Keratinocyte (primary cell): ENCODE results near the gene CHN2. TPM values are rescaled to one million over a fixed set of nuclear protein-coding genes. Genes with fewer than 3 reads are reported as not detected.

ENCODE experiments used
- DNase-seq: peaks from one replicate; pipeline ENCODE4 v3.0.0-alpha.2; 2011; ENCODE audit warnings: low read depth, missing footprints, low spot score
- FAIRE-seq: peaks from 2 replicates; lab custom pipeline; 2011; peaks lifted over from hg19 to GRCh38; lab: Jason Lieb, UNC
- H2AFZ ChIP-seq: 2 replicates; pipeline ENCODE4 v1.6.0; 2012; ENCODE audit warnings: low read length, control low read depth, inconsistent platforms; ENCODE audit not compliant: control insufficient read depth
- H3K27ac ChIP-seq: 2 replicates; pipeline ENCODE4 v1.5.1; 2011; ENCODE audit warnings: low read length; ENCODE audit not compliant: control insufficient read depth, insufficient read depth
- H3K27me3 ChIP-seq: 3 replicates; pipeline ENCODE4 v1.6.0; 2011; ENCODE audit warnings: low read length; ENCODE audit not compliant: control insufficient read depth, insufficient read depth; ENCODE audit errors: extremely low read depth
- H3K36me3 ChIP-seq, 2 experiments: 2 replicates in 1 of 2; 3 replicates in 1 of 2; pipeline ENCODE4 v1.5.1; 2011; ENCODE audit warnings: low read length in 2 of 2, mild to moderate bottlenecking in 1 of 2; ENCODE audit not compliant: control insufficient read depth in 2 of 2, insufficient read depth in 2 of 2; ENCODE audit errors: extremely low read depth in 1 of 2
- H3K4me1 ChIP-seq: 3 replicates; pipeline ENCODE4 v1.5.1; 2011; ENCODE audit warnings: low read length; ENCODE audit not compliant: control insufficient read depth, insufficient read depth; ENCODE audit errors: extremely low read depth
- H3K4me2 ChIP-seq: 3 replicates; pipeline ENCODE4 v1.6.0; 2011; ENCODE audit warnings: low read depth, low read length; ENCODE audit not compliant: control insufficient read depth, insufficient read depth; ENCODE audit errors: extremely low read depth
- H3K4me3 ChIP-seq, 3 experiments: fragments of 200-600 bp in 1 of 3; sonication (generic) in 1 of 3; 2 replicates in 2 of 3; 3 replicates in 1 of 3; pipeline ENCODE4 v1.5.1; 2011 to 2016; ENCODE audit warnings: low read length in 3 of 3, mild to moderate bottlenecking in 3 of 3, control low read depth in 2 of 3, inconsistent platforms in 1 of 3, low read depth in 1 of 3, mixed read lengths in 1 of 3, mixed run types in 1 of 3, moderate library complexity in 1 of 3; ENCODE audit not compliant: control insufficient read depth in 2 of 3, insufficient read depth in 2 of 3; ENCODE audit errors: extremely low read depth in 1 of 3
- H3K79me2 ChIP-seq: 2 replicates; pipeline ENCODE4 v1.6.0; 2012; ENCODE audit warnings: low read length; ENCODE audit not compliant: control insufficient read depth, insufficient read depth
- H3K9ac ChIP-seq: 3 replicates; pipeline ENCODE4 v1.6.0; 2011; ENCODE audit warnings: low read length; ENCODE audit not compliant: control insufficient read depth, insufficient read depth; ENCODE audit errors: extremely low read depth
- H3K9me1 ChIP-seq: 3 replicates; pipeline ENCODE4 v1.6.0; 2011; ENCODE audit warnings: low read length; ENCODE audit not compliant: control insufficient read depth, insufficient read depth; ENCODE audit errors: extremely low read depth
- H3K9me3 ChIP-seq: 2 replicates; pipeline ENCODE4 v1.5.1; 2012; ENCODE audit warnings: low read depth, low read length; ENCODE audit not compliant: control insufficient read depth
- H4K20me1 ChIP-seq: 3 replicates; pipeline ENCODE4 v1.6.0; 2011; ENCODE audit warnings: low read length; ENCODE audit not compliant: control insufficient read depth, insufficient read depth; ENCODE audit errors: extremely low read depth
- CTCF ChIP-seq, 3 experiments: IDR thresholded peaks in 1 of 3; conservative IDR thresholded peaks in 1 of 3; optimal IDR thresholded peaks in 1 of 3; 2 replicates in 2 of 3; 3 replicates in 1 of 3; pipeline versions ENCODE3 to v1.5.1; 2011; ENCODE audit warnings: low read length in 3 of 3, mild to moderate bottlenecking in 3 of 3, moderate library complexity in 2 of 3, control low read depth in 1 of 3, inconsistent platforms in 1 of 3; ENCODE audit not compliant: insufficient read depth in 2 of 3; ENCODE audit errors: extremely low read depth in 1 of 3
- EZH2 ChIP-seq: IDR thresholded peaks from one replicate; pipeline ENCODE4 v1.6.1; 2012; ENCODE audit warnings: inconsistent platforms, mild to moderate bottlenecking, low read length, moderate library complexity
- dilution Hi-C: fragments of 300-500 bp; cut with MboI; formaldehyde crosslinking; loops from one replicate; pipeline ENCODE4 v1.7.0; 2020; ENCODE audit warnings: low sequenced_read_pairs; ENCODE audit not compliant: extremely low pct_ligation_motif_present
- polyA plus RNA-seq, 5 experiments: library from polyadenylated mRNA; depleted of rRNA in 3 of 5; stranded (reverse) in 3 of 5; stranded (forward) in 1 of 5; unstranded in 1 of 5; fragments of >200 nt; gene quantifications; 1 replicate in 1 of 5; 2 replicates in 3 of 5; 3 replicates in 1 of 5; pipeline versions ENCODE4 v1.2.1 to v1.2.3, GENCODE V29; 2011 to 2012; ENCODE audit warnings: missing spikeins in 2 of 5, low read depth in 1 of 5, low replicate concordance in 1 of 5

CHN2 gene
- polyA plus RNA-seq, 1 donor (not counting 4 experiments of a cell fraction or from before 2014, with no cell fraction given): 1.8 TPM

GRCh38 chr7:29457141-29457561, 262.6 kb downstream of the CHN2 start:
- H3K4me1 ChIP-seq: peaks cover 25% of the 10 kb centered on the region
- no peaks in the 10 kb centered on the region for H3K27me3 ChIP-seq
- dilution Hi-C loops: no loop called here
- no peaks in the 10 kb centered on the region for H4K20me1 ChIP-seq
- H2AFZ ChIP-seq: no peak overlapping the region
- no peaks in the 10 kb centered on the region for H3K9me3 ChIP-seq
- no peak overlapping the region for H3K9ac ChIP-seq
- no peaks in the 10 kb centered on the region for H3K36me3 ChIP-seq
- peak overlapping the region; percentile 14 for H3K4me2 ChIP-seq
- H3K27ac ChIP-seq: no peak overlapping the region
- no peak for TF ChIP-seq EZH2
- no peak for TF ChIP-seq CTCF (optimal IDR thresholded peaks at IDR 0.05 in 1 of 3, IDR thresholded peaks at IDR 0.05 in 1 of 3, conservative IDR thresholded peaks at IDR 0.05 in 1 of 3; ENCODE audit: extremely low read depth in 1 of 3, insufficient read depth in 2 of 3, low read length in 3 of 3)
- H3K9me1 ChIP-seq: no peaks in the 10 kb centered on the region
- DNase-seq (peak; percentile 7), FAIRE-seq (no peak)
- no peaks in the 10 kb centered on the region for H3K79me2 ChIP-seq
- H3K4me3 ChIP-seq: no peak overlapping the region

GRCh38 chr7:29457565-29458011, 263.0 kb downstream of the CHN2 start:
- no peaks in the 10 kb centered on the region for H3K27me3 ChIP-seq
- no peak overlapping the region for H3K4me2 ChIP-seq
- H3K79me2 ChIP-seq: no peaks in the 10 kb centered on the region
- no peak overlapping the region for H2AFZ ChIP-seq
- no peak for TF ChIP-seq CTCF (optimal IDR thresholded peaks at IDR 0.05 in 1 of 3, IDR thresholded peaks at IDR 0.05 in 1 of 3, conservative IDR thresholded peaks at IDR 0.05 in 1 of 3; ENCODE audit: extremely low read depth in 1 of 3, insufficient read depth in 2 of 3, low read length in 3 of 3)
- no peak for TF ChIP-seq EZH2
- no peak overlapping the region for H3K27ac ChIP-seq
- no peaks in the 10 kb centered on the region for H3K9me1 ChIP-seq
- DNase-seq (no peak), FAIRE-seq (no peak)
- peaks cover 25% of the 10 kb centered on the region for H3K4me1 ChIP-seq
- no peak overlapping the region for H3K4me3 ChIP-seq
- no peaks in the 10 kb centered on the region for H3K9me3 ChIP-seq
- H4K20me1 ChIP-seq: no peaks in the 10 kb centered on the region
- H3K9ac ChIP-seq: no peak overlapping the region
- H3K36me3 ChIP-seq: no peaks in the 10 kb centered on the region
- dilution Hi-C loops: no loop called here
